GM21825 (cell line): ENCODE results near the gene NUDT8.
"Not testable (repeated sequence)": the region's sequence is repeated elsewhere in the genome, so short reads cannot be mapped to it uniquely, and the experiment has no call there.

Source experiments
- ATAC-seq: cut with Tn5 transposase; IDR thresholded peaks from one replicate; pipeline ENCODE4 v1.9.1; 2021; ENCODE audit warnings: mild to moderate bottlenecking, moderate library complexity; ENCODE audit not compliant: unreplicated experiment

The NUDT8 gene

GRCh38 chr11:67630228-67630942 is 648 bp upstream of the NUDT8 start:
- peak; percentile 73 for ATAC-seq

GRCh38 chr11:67628710-67629385 is 889 bp downstream of the NUDT8 start:
- no peak for ATAC-seq

GRCh38 chr11:67627812-67628624 is 1.7 kb downstream of the NUDT8 start:
- no peak for ATAC-seq

- ATAC-seq, result no peak
These were observed 2.3 kb downstream of the NUDT8 start for GRCh38 chr11:67627441-67627811.

- ATAC-seq, result no peak
These were observed 2.8 kb downstream of the NUDT8 start for GRCh38 chr11:67626970-67627369.

- ATAC-seq, result not testable (repeated sequence)
These were observed 3.5 kb downstream of the NUDT8 start for GRCh38 chr11:67626131-67626833.

GRCh38 chr11:67623795-67624194 is 5.9 kb downstream of the NUDT8 start:
- ATAC-seq, result not testable (repeated sequence)

- ATAC-seq, result not testable (repeated sequence)
These were observed 6.8 kb downstream of the NUDT8 start for GRCh38 chr11:67622905-67623304.

GRCh38 chr11:67621928-67622327 is 7.8 kb downstream of the NUDT8 start:
- not testable (repeated sequence) for ATAC-seq

GRCh38 chr11:67620621-67621020 is 9.1 kb downstream of the NUDT8 start:
- ATAC-seq, result not testable (repeated sequence)

- not testable (repeated sequence) for ATAC-seq
These were observed 9.8 kb downstream of the NUDT8 start for GRCh38 chr11:67619683-67620618.

GRCh38 chr11:67618901-67619659 is 10.7 kb downstream of the NUDT8 start:
- ATAC-seq, result not testable (repeated sequence)

GRCh38 chr11:67617243-67617953 is 12.3 kb downstream of the NUDT8 start:
- no peak for ATAC-seq

GRCh38 chr11:67616431-67617242 is 13.1 kb downstream of the NUDT8 start:
- ATAC-seq, result no peak

- ATAC-seq, result no peak
These were observed 13.9 kb downstream of the NUDT8 start for GRCh38 chr11:67615728-67616430.

- no peak for ATAC-seq
These were observed 14.7 kb downstream of the NUDT8 start for GRCh38 chr11:67614730-67615714.
